Occipital lobe (tissue), 2 donors: Measurements from ENCODE around the gene CNTN5. TPM values are rescaled to one million over a fixed set of nuclear protein-coding genes. Genes with fewer than 3 reads are reported as not detected.

Source experiments
- DNase-seq: peaks from one replicate; lab custom pipeline; 2025; lab: John Stamatoyannopoulos, UW
- total RNA-seq: library from RNA; depleted of rRNA; stranded (reverse); fragments of >200 nt; gene quantifications from one replicate; pipeline ENCODE4 v1.2.3, GENCODE V29; 2014

Gene CNTN5
- total RNA-seq, 1 donor from 2014 or later, result 10.6 TPM

DNA sequence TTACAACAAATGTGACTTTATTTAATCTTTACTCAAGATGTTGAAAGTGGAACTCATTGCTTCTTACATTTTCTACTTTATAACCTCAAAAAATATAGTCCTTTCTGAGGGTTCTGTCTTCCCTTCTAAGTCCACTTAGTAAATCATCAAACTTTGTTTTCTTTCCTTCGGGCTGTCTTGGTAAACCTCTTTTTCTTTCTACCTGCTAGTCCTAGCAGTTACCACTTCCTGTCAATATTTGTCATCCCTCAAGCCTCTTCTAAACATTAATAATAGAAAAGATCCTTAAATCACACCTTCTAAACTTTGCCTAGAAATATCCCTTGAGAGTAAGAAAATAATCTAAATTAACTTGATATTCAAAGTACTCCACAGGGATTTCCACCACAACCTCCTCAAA, 580.4 kb downstream of the CNTN5 start:
- DNase-seq, result no peak

GRCh38 chr11:99614352-99614751, 593.6 kb downstream of the CNTN5 start:
- DNase-seq, result no peak

- DNase-seq, result no peak
Observed at GRCh38 chr11:99630629-99631028, 609.9 kb downstream of the CNTN5 start.

DNA sequence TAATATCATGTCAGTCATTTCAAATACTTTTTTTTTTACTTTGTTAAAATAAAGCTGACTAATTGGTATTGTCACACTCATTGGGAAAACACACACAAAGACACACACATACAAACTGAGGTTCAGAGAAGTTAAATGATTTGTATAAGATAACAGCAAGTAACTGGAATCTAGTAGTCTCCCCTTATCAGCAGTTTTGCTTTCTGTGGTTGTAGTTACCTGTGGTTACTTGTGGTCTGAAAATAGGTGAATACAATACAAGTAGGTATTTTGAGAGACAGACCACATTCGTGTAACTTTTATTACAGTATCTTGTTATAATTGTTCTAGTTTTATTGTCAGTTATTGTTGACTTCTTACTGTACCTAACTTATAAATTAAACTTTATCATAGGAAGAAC, 610.9 kb downstream of the CNTN5 start:
- DNase-seq, result no peak

GRCh38 chr11:99632969-99633368, 612.2 kb downstream of the CNTN5 start:
- DNase-seq, result no peak

DNA sequence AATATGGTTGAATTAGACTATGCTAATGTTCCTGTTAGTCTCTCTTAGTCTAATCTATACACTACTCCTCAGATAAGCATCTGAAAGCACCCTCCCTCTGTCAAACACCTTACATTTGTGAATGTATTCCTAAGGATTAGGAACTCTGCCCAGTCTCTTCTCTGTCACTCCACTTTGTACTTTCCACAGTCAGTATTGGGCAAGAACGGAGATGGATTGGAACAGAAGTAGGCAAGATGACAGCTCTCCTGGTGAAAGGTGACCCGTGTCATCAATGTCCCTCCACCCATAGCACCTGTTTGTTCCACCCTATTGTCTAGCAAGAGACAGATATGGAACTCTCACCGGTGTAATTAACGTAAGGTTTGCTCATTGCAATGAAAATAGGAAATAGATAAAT, 613.8 kb downstream of the CNTN5 start:
- no peak for DNase-seq

DNA sequence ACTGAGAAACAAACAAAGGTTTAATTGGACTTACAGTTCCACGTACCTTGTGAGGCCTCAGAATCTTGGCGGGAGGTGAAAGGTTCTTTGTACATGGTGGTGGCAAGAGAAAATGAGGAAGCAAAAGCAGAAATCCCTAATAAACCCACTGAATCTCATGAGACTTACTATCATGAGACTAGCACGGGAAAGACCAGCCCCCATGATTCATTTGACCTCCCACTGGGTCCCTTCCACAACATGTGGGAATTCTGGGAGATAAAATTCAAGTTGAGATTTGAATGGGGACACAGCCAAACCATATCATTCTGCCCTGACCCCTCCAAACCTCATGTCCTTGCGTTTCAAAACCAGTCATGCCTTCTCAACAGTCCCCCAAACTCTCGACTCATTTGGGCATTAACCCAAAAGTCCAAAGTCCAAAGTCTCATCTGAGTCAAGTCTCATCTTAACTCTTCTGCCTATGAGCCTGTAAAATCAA, 617.4 kb downstream of the CNTN5 start:
- DNase-seq, result no peak

DNA sequence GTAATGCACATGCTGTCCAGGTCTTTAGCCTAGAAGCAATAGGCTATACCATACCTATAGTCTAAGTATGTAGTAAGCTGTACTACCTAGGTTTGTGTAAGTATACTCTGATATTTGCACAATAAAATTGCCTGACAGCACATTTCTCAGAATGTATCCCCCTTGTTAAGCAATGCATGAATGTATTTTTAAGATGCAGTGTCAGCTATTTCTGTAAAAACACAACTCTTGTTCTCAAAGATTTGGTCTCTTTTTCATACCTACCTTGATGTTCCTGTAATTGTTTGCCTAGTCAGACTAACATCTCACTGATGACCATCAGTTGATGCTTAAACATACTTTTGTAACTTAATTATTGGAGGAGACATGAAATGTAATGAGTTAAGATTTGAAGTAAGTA, 619.9 kb downstream of the CNTN5 start:
- DNase-seq, result no peak

GRCh38 chr11:99645934-99646333, 625.2 kb downstream of the CNTN5 start:
- DNase-seq, result no peak

DNA sequence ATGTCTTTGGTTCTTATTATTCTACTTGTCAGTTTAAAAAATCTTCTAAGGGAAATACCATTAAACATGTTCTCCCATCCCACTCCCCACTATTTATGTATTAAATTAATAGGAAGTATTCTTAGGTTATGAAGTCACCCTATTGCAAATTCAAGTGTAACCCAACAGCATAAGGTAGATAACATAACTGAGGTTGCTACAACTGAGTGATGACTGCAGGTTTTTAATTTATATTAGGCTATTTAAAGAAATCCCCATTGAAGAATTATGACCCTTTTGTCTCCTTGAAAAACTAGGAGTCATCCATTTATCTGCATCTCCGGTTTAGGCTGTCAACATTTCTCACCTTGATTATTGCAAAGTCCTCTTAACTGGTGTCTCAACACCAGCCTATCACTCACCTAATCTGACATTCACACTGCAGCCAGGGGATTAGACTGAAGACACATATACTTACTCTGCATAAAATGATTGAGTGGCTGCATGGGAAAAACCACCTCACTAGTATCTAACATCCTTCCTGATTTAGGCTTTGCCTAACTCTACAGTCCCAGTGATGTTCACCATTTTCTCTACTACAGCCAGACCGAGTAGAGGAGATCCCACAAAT, 649.4 kb downstream of the CNTN5 start:
- DNase-seq, result no peak

- no peak for DNase-seq
Observed at GRCh38 chr11:99671808-99672409, 651.2 kb downstream of the CNTN5 start.

- no peak for DNase-seq
Observed at GRCh38 chr11:99676292-99676691, 655.5 kb downstream of the CNTN5 start.

DNA sequence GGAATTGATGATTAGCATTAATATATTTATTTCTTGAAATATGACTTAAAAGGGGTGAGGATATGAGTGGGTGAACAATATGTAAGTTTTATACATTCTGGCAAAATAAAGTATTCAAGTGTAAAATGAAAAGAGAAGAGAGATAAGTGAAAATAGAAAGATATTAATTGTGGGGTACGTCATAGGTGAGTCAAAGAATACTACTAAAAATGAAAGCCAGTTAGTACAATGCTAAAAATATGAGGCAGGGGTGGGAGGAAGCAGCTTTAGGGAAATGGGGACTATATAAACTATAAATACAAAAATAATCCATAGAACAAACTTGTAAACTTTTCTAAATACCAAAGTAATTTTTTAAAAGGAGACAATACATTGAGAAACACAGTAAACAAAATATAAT, 661.4 kb downstream of the CNTN5 start:
- no peak for DNase-seq

GRCh38 chr11:99682646-99683045, 661.9 kb downstream of the CNTN5 start:
- no peak for DNase-seq

GRCh38 chr11:99683933-99684332, 663.2 kb downstream of the CNTN5 start:
- DNase-seq, result no peak

- no peak for DNase-seq
Observed at GRCh38 chr11:99686838-99687237, 666.1 kb downstream of the CNTN5 start.

DNA sequence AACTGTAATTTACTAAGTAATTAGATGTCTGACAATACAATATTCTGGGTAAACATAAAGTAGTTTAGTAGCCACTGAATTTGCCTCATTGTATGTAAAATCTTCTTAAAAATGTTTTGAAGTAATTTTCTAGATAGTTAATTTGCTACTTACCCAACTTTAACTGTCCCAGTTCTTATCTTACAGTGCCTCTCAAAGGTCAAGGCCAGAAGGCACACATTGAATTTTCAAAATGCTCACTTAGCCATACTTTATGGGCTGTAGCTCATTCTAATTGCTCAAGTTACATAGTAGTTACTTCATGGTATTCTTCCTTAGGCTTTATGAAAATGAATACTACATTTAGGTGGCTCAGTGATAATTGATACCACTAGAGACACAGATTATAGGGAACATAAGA, 666.6 kb downstream of the CNTN5 start:
- no peak for DNase-seq

- DNase-seq, result no peak
Observed at GRCh38 chr11:99693941-99694492, 673.3 kb downstream of the CNTN5 start.

DNA sequence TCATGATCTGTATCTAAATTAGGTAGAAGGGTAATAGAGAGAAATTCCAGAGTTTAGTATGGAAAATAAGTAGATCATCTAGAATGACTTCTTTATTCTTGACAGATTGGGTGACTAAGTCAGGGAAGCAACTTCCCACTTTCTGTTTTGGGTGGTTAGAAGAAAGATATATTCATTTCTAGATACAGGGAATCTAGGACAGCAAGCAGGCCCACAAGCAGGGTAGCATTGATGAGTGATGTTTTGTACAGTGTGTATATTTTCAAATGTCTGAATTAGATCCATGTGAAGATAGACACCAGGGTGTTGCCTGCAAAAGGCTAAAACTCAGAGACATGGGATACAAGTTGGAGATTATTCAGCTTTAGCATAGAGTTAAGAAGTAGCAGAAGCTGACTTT, 674.4 kb downstream of the CNTN5 start:
- no peak for DNase-seq

GRCh38 chr11:99706848-99707247, 686.1 kb downstream of the CNTN5 start:
- no peak for DNase-seq

DNA sequence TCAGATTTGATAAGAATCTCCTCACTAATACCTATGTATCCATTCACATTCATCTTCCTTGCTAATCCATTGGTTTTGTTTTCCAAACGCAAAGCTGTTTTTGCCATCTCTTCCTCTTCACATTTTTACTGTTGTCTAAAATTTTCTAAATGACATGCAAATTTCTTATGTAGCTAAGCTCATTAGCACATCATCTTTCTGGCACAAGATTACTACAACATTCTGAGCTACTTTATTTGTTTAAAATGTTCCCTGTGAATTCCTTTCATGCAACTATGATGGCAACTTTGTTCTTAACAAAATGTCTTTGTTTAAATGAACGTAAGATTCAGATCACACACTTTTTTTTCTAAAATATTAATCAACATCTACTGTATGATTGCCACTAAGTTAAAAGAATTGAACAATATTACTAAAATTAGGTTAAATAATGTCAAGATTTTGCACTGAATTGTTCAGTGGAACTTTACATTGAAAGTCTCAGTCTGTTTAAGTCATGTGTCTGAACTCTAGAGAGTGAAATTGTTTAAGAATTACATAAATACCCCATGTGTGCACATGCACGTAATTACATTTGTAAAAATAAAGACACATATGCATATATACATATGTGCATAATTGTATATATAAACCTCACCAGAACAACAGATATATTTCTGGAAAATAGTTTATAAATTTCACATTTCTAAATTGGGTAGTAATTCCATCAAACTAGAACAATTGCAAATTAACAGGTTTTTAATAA, 688.4 kb downstream of the CNTN5 start:
- no peak for DNase-seq

DNA sequence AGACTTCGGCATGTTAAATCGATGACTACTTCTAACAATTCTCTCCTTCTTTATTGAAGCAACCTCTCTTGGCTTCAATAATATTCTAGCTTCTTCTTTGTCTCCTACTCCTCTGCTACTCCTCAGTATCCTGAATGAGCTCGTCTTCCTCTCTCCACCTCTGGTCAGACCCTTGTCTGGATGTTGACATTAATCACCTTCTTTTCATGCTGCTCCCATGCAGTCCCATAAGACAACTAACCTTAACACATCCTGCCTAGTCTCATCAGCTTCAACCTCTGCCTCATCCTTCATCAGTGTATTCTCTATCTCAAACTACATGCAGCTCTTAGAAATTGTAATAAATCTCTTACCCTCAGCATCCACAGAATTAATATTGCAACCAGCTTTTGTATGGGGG, 695.6 kb downstream of the CNTN5 start:
- no peak for DNase-seq

DNA sequence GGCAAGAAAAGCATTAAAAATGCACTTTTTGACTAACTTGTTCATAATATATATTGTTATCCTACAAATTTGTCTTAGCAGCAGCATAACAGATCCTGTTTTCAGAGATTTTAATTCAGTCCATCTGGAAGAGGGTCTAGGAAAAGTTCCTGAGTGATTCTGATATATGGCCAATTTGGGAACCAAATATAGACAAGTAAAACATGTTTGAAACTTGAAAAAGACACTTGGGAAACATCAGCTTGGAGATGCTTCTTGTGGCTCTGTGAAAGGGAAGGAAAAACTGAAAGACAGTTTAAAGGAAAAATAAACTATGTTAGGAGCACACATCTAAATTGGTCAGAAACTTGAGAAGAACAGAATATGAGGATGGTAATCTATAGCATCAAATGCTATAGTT, 697.5 kb downstream of the CNTN5 start:
- no peak for DNase-seq
